Stimulated activated naive CD8-positive, alpha-beta T cell treated with anti-CD3 and anti-CD28 coated beads, Interleukin-15, amount 100 ng/mL, for 72 hours (primary cell): ENCODE data around the gene TRIM62.
"Not testable (repeated sequence)": the region's sequence is repeated elsewhere in the genome, so short reads cannot be mapped to it uniquely, and the experiment has no call there.

Experiments used
- ATAC-seq: fragments of 150-1000 bp; cut with Tn5 transposase; 2 replicates; pipeline ENCODE4 v1.10.0; 2021; ENCODE audit warnings: mild to moderate bottlenecking, moderate library complexity
- DNase-seq, 2 donors: peaks; one replicate each; pipeline ENCODE4 v3.0.0; 2021 to 2022
- H3K27ac Mint-ChIP-seq, 2 donors: one replicate each; pipeline ENCODE4 v1.8.0; 2022; ENCODE audit warnings: mild to moderate bottlenecking in 2 of 2, mixed read lengths in 2 of 2, moderate library complexity in 2 of 2
- H3K27me3 Mint-ChIP-seq: one replicate; pipeline ENCODE4 v1.8.0; 2022; ENCODE audit warnings: mixed read lengths
- H3K4me1 Mint-ChIP-seq: one replicate; pipeline ENCODE4 v1.8.0; 2022; ENCODE audit warnings: mild to moderate bottlenecking, mixed read lengths
- H3K4me3 Mint-ChIP-seq, 2 donors: one replicate each; pipeline ENCODE4 v1.8.0; 2022; ENCODE audit warnings: mild to moderate bottlenecking in 2 of 2, mixed read lengths in 2 of 2, moderate library complexity in 1 of 2
- H3K9me3 Mint-ChIP-seq, 2 donors: one replicate each; pipeline ENCODE4 v1.8.0; 2022; ENCODE audit warnings: mixed read lengths in 2 of 2

Gene TRIM62

DNA sequence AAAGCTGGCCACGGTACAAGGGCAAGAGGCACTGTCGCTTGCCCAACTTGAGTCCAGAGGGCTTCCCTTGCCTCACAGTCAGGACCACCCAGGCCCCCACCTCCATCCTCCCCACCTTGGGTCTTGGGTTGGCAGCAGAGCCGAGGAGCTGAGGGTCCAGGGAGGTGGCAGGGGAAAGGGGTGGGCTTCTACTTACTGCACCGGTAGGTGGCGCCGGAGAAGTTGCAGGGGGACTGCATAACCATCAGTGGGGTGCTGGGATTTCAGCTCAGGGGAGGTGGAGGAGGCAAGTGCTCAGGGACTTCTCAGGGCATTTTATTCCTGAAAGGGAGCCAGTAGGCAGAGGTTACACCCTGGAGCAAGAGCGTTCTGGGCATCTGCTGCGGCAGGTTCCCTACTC, 44.0 kb downstream of the TRIM62 start:
- H3K4me3 Mint-ChIP-seq = no peak overlapping the region
- H3K27ac Mint-ChIP-seq = no peak overlapping the region
- ATAC-seq (peak; percentile 48), DNase-seq (peak; percentile 21 to 28)
- H3K4me1 Mint-ChIP-seq = peaks cover 17% of the 10 kb centered on the region
- H3K27me3 Mint-ChIP-seq = no peaks in the 10 kb centered on the region
- no peaks in the 10 kb centered on the region for H3K9me3 Mint-ChIP-seq

DNA sequence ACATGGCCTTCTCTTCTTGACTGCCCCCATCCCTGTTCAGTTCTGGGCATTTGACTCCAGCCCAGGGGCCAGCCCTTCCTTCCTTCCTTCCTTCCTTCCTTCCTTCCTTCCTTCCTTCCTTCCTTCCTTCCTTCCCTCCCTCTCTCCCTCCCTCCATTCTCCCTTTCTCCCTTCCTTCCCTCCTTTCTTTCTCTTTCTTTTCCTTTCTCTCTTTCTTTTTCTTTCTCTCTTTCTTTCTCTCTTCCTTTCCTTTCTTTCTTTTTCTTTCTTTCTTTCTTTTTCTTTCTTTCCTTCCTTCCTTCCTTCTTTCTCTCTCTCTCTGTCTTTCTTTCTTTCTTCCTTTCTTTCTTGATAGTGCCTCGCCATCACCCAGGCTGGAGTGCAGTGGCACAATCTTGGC, 45.8 kb downstream of the TRIM62 start:
- H3K27me3 Mint-ChIP-seq, H3K9me3 Mint-ChIP-seq: not testable (repeated sequence)

DNA sequence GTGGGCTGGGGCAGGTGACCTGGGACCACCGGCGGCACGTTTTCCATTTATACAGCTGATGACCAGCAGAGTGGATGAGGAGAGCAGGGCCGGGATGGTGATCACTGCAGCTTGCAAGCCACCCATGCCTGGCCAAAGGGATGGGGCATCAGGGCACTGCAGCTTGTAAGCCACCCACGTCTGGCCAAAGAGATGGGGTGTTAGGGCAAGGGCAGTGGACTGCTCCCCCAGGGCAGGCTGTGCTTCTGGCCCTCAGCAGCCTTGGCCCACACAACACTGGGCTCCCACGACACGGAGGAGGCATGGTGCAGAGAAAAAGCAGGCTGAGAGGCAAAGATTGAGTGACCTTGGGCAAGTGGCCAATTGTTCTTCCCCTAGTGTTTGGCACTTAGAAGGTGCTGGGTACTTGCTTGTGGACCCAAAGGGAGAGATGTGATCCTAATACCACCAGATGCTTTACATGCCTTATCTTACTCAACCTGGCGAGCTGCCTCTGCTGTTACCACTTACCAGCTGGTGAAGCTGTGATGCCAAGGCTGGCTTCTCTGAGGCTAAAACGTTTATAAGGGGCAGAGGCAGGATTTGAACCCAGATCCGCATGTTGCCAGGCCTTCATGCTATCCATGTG, 48.3 kb downstream of the TRIM62 start:
- no peak for DNase-seq
- H3K4me1 Mint-ChIP-seq = peaks cover 38% of the 10 kb centered on the region
- ATAC-seq = no peak
- no peaks in the 10 kb centered on the region for H3K9me3 Mint-ChIP-seq
- H3K27me3 Mint-ChIP-seq = no peaks in the 10 kb centered on the region
- H3K4me3 Mint-ChIP-seq = no peak overlapping the region
- H3K27ac Mint-ChIP-seq = peak overlapping the region in 1 of 2 donors; percentile 47

More for the DNA sequence above, 45.8 kb downstream of the TRIM62 start:
- not testable (repeated sequence) for ATAC-seq, DNase-seq, H3K4me3 Mint-ChIP-seq
- Mint-ChIP-seq H3K27ac (peak overlapping the region in 1 of 2 donors; percentile 41), H3K4me1 (peaks cover 23% of the 10 kb centered on the region)

DNA sequence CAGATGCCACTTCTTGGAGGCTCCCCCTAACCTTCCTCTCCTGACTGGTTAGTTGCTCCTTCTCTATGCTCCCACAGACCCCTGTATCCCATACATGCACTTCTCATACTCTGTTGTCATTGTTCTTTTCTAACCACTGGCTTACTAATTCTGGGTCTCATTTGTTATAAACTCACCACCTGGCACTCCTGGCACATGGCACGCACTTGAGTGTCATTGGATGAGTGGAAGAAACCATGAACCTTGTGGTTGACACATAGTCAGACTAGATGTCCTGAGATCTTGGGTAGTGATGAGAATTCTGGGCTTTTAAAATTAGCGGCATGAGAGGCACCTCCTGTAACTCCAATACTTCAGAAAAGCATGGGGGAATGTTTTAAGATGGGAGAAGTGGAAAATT, 49.3 kb downstream of the TRIM62 start:
- DNase-seq (no peak), ATAC-seq (peak; percentile 24)
- peaks cover 38% of the 10 kb centered on the region for H3K4me1 Mint-ChIP-seq
- H3K4me3 Mint-ChIP-seq = no peak overlapping the region
- H3K27me3 Mint-ChIP-seq = no peaks in the 10 kb centered on the region
- no peaks in the 10 kb centered on the region for H3K9me3 Mint-ChIP-seq
- H3K27ac Mint-ChIP-seq = no peak overlapping the region

DNA sequence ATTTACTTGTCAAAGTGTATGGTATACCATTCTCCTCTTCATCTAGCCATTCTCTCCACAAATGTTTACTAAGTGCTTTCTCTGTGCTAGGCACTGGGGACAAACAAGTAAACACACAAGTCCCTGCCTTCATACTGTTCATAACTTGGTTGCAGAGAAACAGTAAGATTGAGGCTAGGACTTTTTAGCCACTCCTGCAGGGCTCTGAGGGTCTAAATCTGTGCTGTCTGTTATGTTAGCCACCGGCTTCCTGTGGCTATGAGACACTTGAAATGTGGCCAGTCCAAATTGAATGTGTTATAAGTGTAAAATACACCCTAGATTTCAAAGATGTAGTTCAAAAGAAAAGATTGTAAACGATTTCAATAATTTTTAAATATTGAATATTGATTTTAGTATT, 50.7 kb downstream of the TRIM62 start:
- no peak overlapping the region for H3K4me3 Mint-ChIP-seq
- peaks cover 41% of the 10 kb centered on the region for H3K4me1 Mint-ChIP-seq
- no peak for DNase-seq
- H3K9me3 Mint-ChIP-seq = no peaks in the 10 kb centered on the region
- H3K27ac Mint-ChIP-seq = no peak overlapping the region
- no peak for ATAC-seq
- H3K27me3 Mint-ChIP-seq = no peaks in the 10 kb centered on the region

DNA sequence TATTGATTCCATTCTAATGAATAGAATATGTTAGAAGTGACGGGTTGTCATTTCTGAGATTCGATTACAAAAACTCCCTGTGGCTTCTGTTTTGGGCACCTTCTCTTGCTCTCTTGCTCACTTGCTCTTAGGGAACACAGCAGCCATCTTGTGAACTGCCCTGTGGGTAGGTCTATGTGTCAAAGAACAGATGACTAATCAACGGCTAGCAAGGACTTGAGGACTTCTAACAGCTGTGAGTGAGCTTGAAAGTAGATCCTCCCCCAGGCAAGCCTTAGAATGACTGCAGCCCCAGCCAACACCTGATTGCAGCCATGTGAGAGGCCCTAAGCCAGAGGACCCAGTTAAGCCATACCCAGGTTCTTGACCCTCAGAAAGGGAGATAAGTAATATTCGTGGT, 51.5 kb downstream of the TRIM62 start:
- peak; percentile 27 for ATAC-seq
- Mint-ChIP-seq H3K27ac (peak overlapping the region in 1 of 2 donors; percentile 42), H3K4me3 (peak overlapping the region in 1 of 2 donors; percentile 21)

DNA sequence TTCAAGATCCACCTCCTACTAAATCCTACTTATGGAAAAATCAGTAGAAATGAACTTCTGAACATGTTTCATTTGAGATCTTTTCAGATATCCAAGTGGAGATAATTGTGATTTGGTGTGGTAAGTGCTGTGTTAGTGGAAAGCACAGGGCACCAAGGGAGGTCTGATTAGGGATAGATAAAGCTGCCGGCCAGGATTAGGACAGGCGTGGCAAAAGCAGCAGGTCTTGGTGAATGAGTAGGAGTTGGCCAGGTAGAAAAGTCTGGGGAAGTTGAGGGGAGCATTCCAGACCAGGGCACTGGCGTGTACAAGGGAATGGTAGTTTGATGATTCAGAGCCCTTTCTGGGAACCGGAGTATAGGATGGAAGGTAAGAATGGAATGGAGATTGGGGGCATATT, 53.1 kb downstream of the TRIM62 start:
- H3K4me1 Mint-ChIP-seq = peaks cover 50% of the 10 kb centered on the region
- H3K27me3 Mint-ChIP-seq = no peaks in the 10 kb centered on the region
- no peak for ATAC-seq
- no peak overlapping the region for H3K27ac Mint-ChIP-seq
- no peak for DNase-seq
- peaks cover 0 to 7% of the 10 kb centered on the region in 2 donors for H3K9me3 Mint-ChIP-seq
- H3K4me3 Mint-ChIP-seq = peak overlapping the region in 1 of 2 donors; percentile 22

More for the DNA sequence above, 51.5 kb downstream of the TRIM62 start:
- H3K27me3 Mint-ChIP-seq = no peaks in the 10 kb centered on the region
- peaks cover 49% of the 10 kb centered on the region for H3K4me1 Mint-ChIP-seq
- DNase-seq = peak; percentile 7 to 36
- peaks cover 0 to 5% of the 10 kb centered on the region in 2 donors for H3K9me3 Mint-ChIP-seq

DNA sequence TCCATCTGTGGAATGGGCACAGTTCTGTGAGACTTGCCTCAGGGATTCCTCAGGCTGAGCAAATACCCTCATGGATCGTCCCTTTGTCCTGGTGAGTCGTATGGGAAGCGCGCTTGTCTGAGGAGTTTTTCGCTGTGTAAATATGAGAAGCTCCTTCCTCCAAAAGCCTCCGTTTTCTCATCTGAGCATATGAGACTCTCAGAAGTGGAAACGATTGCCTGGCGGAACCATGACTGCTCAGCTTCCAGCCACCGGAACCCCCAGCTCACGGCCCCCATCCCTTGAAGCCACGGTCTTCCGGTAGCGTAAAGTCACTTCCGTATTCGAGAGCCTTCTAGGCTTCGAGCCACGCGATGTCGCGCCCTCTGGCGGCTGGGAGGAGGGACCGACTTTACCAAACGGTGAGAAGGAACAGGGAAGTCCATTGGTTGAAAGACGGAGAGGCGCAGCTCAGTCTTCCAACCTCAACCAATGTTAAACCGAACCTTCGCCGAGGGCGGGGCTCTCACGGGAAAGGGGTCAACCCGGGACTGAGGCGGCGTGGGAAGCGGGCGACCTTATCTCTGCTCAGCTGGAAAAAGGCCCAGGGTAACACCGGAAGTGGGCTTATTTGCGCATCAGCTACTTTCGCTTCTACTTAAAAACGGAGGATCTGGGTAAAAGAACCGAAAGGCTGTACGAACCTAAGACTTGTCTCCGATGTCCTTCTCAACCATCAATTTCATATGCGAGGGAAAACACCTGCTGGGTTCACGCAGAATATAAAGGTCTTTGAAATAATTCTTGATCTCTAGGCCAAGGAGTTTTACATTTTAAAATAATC, 54.6 kb downstream of the TRIM62 start:
- H3K27me3 Mint-ChIP-seq = no peaks in the 10 kb centered on the region
- H3K9me3 Mint-ChIP-seq = peaks cover 0 to 7% of the 10 kb centered on the region in 2 donors
- H3K27ac Mint-ChIP-seq = peak overlapping the region; percentile 98
- peaks cover 39% of the 10 kb centered on the region for H3K4me1 Mint-ChIP-seq
- ATAC-seq = peak; percentile 95
- peak; percentile 99 to 100 for DNase-seq
- peak overlapping the region; percentile 90 to 91 for H3K4me3 Mint-ChIP-seq

DNA sequence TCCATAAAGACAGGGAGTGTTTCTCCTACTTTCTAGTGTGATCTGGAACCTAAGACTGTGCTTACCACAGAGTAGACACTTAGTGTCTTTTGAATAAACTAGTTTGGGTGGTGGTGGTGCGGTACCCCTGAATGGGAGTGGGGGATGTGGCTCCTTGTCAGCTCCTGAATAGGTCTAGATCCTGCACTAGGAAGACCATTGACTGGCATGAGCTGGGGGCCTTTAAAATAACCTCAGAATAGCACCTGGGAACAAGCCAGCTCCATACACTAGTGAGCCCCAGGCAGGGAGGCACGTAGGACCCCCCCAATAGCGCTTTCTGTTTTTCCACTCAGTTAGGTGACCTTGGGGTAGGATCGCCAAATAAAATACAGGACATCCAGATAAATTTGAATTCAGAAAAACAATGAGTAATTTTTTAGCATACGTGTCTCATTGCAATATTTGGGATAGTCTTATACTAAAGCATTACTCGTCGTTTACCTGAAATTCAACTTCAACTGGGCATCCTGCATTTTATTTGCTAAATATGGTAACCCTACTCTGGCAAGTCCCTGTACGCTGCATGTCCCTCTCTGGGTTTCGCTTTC, 55.3 kb downstream of the TRIM62 start:
- no peaks in the 10 kb centered on the region for H3K27me3 Mint-ChIP-seq
- H3K9me3 Mint-ChIP-seq = peaks cover 0 to 7% of the 10 kb centered on the region in 2 donors
- peak overlapping the region; percentile 90 to 91 for H3K4me3 Mint-ChIP-seq
- H3K27ac Mint-ChIP-seq = peak overlapping the region; percentile 98
- H3K4me1 Mint-ChIP-seq = peaks cover 39% of the 10 kb centered on the region
- peak; percentile 31 for ATAC-seq
- DNase-seq = peak in 1 of 2 donors; percentile 5

DNA sequence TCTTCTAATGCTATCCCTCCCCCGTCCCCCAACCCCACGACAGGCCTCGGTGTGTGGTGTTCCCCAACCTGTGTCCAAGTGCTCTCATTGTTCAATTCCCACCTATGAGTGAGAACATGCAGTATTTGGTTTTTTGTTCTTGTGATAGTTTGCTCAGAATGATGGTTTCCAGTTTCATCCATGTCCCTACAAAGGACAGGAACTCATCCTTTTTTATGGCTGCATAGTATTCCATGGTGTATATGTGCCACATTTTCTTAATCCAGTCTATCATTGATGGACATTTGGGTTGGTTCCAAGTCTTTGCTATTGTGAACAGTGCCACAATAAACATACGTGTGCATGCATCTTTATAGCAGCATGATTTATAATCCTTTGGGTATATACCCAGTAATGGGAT, 57.2 kb downstream of the TRIM62 start:
- H3K27ac Mint-ChIP-seq, H3K9me3 Mint-ChIP-seq, H3K4me3 Mint-ChIP-seq, ATAC-seq, H3K27me3 Mint-ChIP-seq: not testable (repeated sequence)
- peaks cover 28% of the 10 kb centered on the region for H3K4me1 Mint-ChIP-seq
- DNase-seq = peak in 1 of 2 donors; percentile 1

DNA sequence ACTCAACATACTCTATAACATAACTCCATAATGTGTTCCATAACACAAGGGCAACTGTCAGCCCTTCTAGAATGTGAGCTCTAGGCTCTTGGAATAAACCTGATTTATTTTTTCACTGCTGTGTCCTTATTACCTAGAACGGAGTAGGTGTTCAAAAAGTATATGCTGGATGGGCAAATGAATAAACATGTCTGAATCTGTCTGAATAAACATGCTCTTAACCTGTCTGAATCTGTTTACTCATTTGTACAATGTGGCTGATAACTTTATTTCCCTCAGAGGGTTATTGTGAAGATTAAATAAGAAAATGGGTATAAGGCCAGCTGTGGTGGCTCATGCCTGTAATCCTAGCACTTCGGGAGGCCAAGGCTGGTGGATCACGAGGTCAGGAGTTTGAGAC, 58.6 kb downstream of the TRIM62 start:
- Mint-ChIP-seq H3K9me3 (peaks cover 0 to 7% of the 10 kb centered on the region in 2 donors), H3K4me1 (peaks cover 14% of the 10 kb centered on the region), H3K4me3 (no peak overlapping the region), H3K27ac (peak overlapping the region in 1 of 2 donors; percentile 24), H3K27me3 (no peaks in the 10 kb centered on the region)
- no peak for ATAC-seq
- DNase-seq = no peak

DNA sequence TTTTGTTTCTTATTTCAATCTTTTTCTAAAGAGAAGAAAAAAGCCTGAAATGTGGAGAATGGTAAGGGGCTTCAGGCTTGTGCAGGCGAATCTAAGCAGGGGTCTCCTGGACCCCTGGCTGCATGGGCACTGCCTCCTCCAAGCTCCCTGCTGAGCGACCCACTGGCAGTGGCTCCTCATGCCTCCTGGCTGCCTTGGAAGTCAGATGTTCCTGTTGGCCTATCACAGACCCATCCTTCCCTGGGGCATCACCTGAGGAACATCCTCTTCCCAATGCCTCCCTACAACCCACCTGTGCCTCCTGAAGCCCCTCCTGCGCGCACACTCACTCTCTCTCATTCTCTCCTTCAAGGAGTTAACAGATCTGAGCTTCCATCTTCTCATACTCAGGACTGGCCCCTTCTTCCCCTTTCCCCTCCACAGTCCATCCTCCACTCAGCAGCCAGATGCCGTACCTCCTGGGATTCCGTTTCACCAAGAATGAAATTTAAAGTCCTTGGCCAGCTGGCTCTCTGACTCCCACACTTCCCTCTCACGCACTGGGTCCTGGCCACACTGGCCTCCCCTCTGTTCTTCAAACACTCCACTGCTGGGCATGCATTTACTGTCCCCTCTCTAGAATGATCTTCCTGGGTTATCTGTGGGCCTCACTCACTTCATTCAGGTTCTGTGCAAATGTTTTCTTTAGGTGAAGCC, 59.2 kb downstream of the TRIM62 start:
- no peak for DNase-seq
- H3K4me1 Mint-ChIP-seq = peaks cover 12% of the 10 kb centered on the region
- peaks cover 0 to 7% of the 10 kb centered on the region in 2 donors for H3K9me3 Mint-ChIP-seq
- H3K27me3 Mint-ChIP-seq = no peaks in the 10 kb centered on the region
- peak overlapping the region; percentile 24 to 35 for H3K27ac Mint-ChIP-seq
- H3K4me3 Mint-ChIP-seq = no peak overlapping the region
- ATAC-seq = no peak

DNA sequence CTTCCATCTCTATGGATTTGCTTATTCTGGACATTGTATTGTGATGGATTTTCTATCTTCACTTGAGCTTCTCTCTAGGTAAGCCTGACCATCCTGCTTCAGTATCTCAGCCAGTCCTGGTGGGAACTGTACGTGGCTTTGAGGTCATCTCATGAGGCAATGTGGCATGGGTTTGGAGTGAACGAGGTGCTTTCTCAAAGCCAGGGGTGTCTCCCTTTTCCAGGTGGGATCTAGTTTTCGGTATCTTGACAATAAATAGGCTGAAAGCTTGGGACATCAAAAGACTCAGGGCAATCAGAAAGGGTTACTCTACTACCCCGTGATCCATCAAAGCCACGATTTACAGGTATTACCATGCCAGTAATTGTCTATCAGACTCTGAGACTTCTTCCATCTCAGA, 60.1 kb downstream of the TRIM62 start:
- peaks cover 12% of the 10 kb centered on the region for H3K4me1 Mint-ChIP-seq
- peaks cover 0 to 7% of the 10 kb centered on the region in 2 donors for H3K9me3 Mint-ChIP-seq

DNA sequence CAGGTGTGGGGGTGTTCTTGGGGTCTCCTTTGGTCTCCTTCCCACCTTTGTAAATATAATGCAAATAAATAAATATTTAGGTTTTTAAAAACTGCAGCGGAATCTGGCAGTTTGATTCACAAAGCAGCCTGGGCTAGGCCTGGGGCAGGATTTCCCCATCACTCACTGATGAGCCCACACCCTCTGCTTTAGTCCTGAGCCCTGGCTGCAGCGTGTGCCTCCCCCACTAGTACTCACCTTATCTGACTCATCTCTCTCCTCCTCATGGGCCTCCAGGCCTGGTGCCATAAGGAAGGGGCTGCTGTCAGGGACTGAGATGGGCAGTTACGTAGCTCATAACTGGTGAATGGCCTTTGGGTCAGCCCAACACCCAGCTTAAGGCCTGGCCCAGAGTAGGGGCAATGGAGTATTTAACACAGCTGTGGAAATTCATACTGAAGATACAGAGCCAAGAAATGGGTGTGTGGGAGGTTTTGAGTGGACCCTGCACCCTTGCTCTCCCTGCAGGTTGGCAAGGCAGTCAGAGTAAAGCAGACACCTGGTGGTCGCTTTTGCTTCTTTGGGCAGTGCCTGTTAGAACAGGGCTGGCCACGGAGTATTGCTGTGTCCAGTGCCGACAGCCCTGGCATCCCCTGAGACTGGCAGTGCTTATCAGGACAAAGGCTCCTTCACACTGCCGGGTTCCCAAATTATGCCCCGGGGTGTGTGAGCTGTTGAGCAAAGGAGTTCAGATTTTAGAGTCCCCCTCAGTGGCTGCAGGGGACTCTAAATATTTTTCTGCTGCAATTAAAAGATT, 61.2 kb downstream of the TRIM62 start:
- H3K4me3 Mint-ChIP-seq = no peak overlapping the region

More for the DNA sequence above, 60.1 kb downstream of the TRIM62 start:
- Mint-ChIP-seq H3K27me3 (no peaks in the 10 kb centered on the region), H3K27ac (no peak overlapping the region), H3K4me3 (no peak overlapping the region)
- ATAC-seq (no peak), DNase-seq (no peak)

More for the DNA sequence above, 61.2 kb downstream of the TRIM62 start:
- ATAC-seq (no peak), DNase-seq (no peak)
- Mint-ChIP-seq H3K4me1 (peaks cover 4% of the 10 kb centered on the region), H3K27ac (peak overlapping the region in 1 of 2 donors; percentile 65), H3K9me3 (peaks cover 0 to 5% of the 10 kb centered on the region in 2 donors), H3K27me3 (no peaks in the 10 kb centered on the region)
